Prostate gland (tissue), 2 donors: ENCODE results near the gene ANKMY1. TPM values are rescaled to one million over a fixed set of nuclear protein-coding genes. Genes with fewer than 3 reads are reported as not detected.

Experiments used
- DNase-seq: peaks from one replicate; pipeline ENCODE4 v3.0.0-alpha.2; 2019; ENCODE audit warnings: low spot score
- H3K27ac ChIP-seq, 2 donors: fragments of 200-600 bp; sonication (generic); 2 replicates each; pipeline ENCODE4 v1.5.1; 2017 to 2019
- H3K27me3 ChIP-seq: fragments of 200-600 bp; sonication (generic); replicated peaks from 2 replicates; pipeline ENCODE4 v1.5.1; 2019; ENCODE audit not compliant: insufficient read depth
- H3K36me3 ChIP-seq, 2 donors: fragments of 200-600 bp; sonication (generic); 1 replicate in 1 of 2; 2 replicates in 1 of 2; pipeline versions ENCODE4 v1.5.1 to v1.8.1; 2017 to 2019
- H3K4me1 ChIP-seq: fragments of 200-600 bp; sonication (generic); replicated peaks from 2 replicates; pipeline ENCODE4 v1.5.1; 2019
- H3K4me3 ChIP-seq, 2 donors: fragments of 200-600 bp; sonication (generic); 2 replicates each; pipeline ENCODE4 v1.5.1; 2017 to 2019
- H3K9me3 ChIP-seq: fragments of 200-600 bp; sonication (generic); 2 replicates; pipeline ENCODE4 v1.5.1; 2017
- POLR2A ChIP-seq: fragments of 450-650 bp; IDR thresholded peaks from one replicate; pipeline ENCODE4 v1.6.1; 2016; ENCODE audit warnings: antibody characterized with exemption, mild to moderate bottlenecking
- POLR2AphosphoS5 ChIP-seq: sonication (generic); formaldehyde crosslinking; IDR thresholded peaks from one replicate; pipeline ENCODE4 v1.6.1; 2017; ENCODE audit warnings: antibody characterized with exemption
- WGBS: methylation state at CpG from one replicate; pipeline ENCODE4 v1.1.5; 2018; 5-methylcytosine and 5-hydroxymethylcytosine counted together
- intact Hi-C: fragments of 100-400 bp; cut with DNase I; formaldehyde crosslinking; loops from one replicate; pipeline ENCODE4 v1.14.2; 2022
- total RNA-seq, 2 donors: library from RNA; depleted of rRNA; stranded (reverse); fragments of >200 nt; gene quantifications; one replicate each; pipeline ENCODE4 v1.1.0, GENCODE V29; 2016
- TF ChIP-seq, protein P1 (sequence below), 4 experiments: fragments of 200-600 bp in 2 of 4; fragments of 450-650 bp in 2 of 4; sonication (generic) in 2 of 4; IDR thresholded peaks; 1 replicate in 3 of 4; 2 replicates in 1 of 4; pipeline ENCODE4 v1.5.1; 2016 to 2019; ENCODE audit warnings: antibody characterized with exemption in 4 of 4, mild to moderate bottlenecking in 2 of 4, moderate library complexity in 2 of 4

The ANKMY1 gene
- total RNA-seq, 2 donors from 2014 or later: 22.7 to 31.4 TPM

DNA sequence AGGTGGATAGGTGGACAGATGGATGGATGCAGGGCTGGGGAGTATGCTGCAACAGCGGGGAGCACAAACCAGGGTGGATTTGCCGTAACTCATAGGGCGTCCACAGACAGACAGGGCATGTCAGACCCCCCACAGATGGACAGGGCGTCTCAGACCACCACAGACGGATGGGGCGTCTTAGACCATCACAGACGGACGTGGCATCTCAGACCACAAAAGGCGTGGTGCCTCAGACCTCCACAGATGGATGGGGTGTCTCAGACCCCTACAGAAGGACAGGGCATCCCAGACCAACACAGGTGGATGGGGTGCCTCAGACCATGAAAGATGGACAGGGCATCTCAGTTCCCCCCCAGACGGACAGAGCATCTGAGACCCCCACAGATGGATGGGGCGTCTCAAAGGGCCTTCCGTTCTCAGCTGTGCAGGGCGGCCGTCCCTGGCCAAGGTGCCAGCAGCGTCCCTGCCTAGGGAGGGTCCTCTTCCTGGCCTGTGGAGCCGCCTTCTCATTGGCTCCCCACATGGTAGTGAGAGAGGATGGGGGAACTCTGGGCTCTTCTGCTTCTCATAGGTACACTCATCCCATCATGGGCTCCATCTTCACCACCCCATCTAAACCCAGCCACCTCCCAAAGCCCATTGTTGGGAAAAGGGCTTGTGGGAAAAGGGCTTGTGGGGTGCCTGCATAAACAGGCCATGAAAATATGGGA is 2.1 kb downstream of the ANKMY1 start:
- Histone ChIP-seq H3K36me3 (no peaks in the 10 kb centered on the region), H3K9me3 (no peaks in the 10 kb centered on the region), H3K4me1 (peaks cover 6% of the 10 kb centered on the region), H3K4me3 (no peak overlapping the region), H3K27me3 (no peaks in the 10 kb centered on the region), H3K27ac (no peak overlapping the region)
- no peak for TF ChIP-seq POLR2A
- no peak for TF ChIP-seq POLR2AphosphoS5
- TF ChIP-seq, protein P1, sequence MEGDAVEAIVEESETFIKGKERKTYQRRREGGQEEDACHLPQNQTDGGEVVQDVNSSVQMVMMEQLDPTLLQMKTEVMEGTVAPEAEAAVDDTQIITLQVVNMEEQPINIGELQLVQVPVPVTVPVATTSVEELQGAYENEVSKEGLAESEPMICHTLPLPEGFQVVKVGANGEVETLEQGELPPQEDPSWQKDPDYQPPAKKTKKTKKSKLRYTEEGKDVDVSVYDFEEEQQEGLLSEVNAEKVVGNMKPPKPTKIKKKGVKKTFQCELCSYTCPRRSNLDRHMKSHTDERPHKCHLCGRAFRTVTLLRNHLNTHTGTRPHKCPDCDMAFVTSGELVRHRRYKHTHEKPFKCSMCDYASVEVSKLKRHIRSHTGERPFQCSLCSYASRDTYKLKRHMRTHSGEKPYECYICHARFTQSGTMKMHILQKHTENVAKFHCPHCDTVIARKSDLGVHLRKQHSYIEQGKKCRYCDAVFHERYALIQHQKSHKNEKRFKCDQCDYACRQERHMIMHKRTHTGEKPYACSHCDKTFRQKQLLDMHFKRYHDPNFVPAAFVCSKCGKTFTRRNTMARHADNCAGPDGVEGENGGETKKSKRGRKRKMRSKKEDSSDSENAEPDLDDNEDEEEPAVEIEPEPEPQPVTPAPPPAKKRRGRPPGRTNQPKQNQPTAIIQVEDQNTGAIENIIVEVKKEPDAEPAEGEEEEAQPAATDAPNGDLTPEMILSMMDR (IDR thresholded peaks at IDR 0.05): no peak
- WGBS: 95% methylated on average over 15 of the region's 16 CpGs
- intact Hi-C loops: no loop called here
- DNase-seq: peak; percentile 3

DNA sequence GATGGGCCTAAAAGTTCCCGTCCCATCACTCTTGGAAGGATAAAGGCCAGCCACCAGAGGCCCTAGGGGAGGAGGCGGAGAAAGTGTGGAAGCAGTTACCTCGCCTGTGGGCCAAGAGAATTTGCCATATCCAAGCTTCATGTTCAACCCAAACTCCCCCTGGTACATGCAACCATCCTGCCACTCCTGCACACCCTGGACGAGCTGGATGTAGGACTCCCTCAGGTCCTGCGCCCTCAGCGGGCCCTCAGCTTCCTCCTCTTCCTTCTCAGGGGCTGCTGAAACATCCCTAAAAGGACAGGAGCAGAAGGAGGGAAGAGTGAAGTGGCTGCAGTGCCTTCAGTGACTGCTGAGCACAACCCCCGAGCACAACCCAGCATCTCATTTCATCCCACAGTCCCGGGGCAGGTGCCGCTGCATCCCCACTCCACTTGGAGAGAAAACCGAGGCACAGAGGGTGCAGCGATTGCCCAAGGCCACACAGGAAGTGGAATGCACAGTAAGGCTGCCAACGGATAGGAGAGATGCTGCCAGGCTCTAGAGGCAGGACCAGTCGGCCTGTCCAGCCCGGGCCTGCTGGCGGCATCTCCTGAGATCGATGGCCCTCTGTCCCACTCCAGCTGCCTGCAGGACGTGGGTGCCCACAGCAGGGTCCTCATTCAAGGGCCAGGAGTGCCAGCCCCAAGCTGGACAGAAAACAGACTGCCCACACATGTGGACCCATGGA is 2.9 kb downstream of the ANKMY1 start:
- Histone ChIP-seq H3K27me3 (no peaks in the 10 kb centered on the region), H3K4me1 (peaks cover 6% of the 10 kb centered on the region), H3K9me3 (no peaks in the 10 kb centered on the region), H3K4me3 (no peak overlapping the region), H3K36me3 (no peaks in the 10 kb centered on the region), H3K27ac (no peak overlapping the region)
- whole genome bisulfite sequencing: 91% methylated on average over 17 of the region's 17 CpGs
- intact Hi-C loops: no loop called here
- peak; percentile 2 for DNase-seq
- TF ChIP-seq POLR2A (no peak), POLR2AphosphoS5 (no peak)
- TF ChIP-seq, protein P1 (IDR thresholded peaks at IDR 0.05): no peak

DNA sequence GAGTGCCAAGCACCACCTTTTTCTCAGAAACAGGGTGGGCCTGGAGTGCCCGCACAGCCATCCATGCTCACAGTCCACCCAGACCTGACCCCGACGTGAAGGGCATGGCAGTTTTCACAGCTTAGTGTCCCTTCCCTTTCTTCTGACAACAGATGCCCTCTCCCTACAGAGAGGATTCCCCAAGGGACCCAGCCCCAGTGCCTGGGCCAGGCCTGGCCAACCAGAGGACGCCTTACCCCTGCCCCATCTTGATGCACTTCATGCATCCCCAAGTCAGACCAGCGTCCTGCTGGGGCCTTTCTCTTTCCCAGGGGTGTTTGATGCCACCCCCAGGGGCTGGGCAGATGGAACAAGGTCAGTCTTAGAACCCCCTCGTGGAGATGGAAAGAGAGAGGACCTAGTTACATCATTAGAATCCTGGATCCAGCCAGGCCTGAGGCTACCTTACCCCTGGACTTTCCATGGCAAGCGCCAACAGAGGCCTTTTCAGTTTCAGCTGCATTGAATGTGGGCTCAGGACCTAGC is 3.8 kb downstream of the ANKMY1 start:
- 93% methylated on average over 7 of the region's 7 CpGs for WGBS
- no peak overlapping the region for H3K4me3 ChIP-seq
- peaks cover 6% of the 10 kb centered on the region for H3K4me1 ChIP-seq
- peak; percentile 2 for DNase-seq
- no peak overlapping the region for H3K27ac ChIP-seq
- intact Hi-C loops: no loop called here
- no peaks in the 10 kb centered on the region for H3K9me3 ChIP-seq
- H3K27me3 ChIP-seq: no peaks in the 10 kb centered on the region
- no peaks in the 10 kb centered on the region for H3K36me3 ChIP-seq
- TF ChIP-seq, protein P1 (IDR thresholded peaks at IDR 0.05): no peak
- TF ChIP-seq POLR2AphosphoS5 (no peak), POLR2A (no peak)

DNA sequence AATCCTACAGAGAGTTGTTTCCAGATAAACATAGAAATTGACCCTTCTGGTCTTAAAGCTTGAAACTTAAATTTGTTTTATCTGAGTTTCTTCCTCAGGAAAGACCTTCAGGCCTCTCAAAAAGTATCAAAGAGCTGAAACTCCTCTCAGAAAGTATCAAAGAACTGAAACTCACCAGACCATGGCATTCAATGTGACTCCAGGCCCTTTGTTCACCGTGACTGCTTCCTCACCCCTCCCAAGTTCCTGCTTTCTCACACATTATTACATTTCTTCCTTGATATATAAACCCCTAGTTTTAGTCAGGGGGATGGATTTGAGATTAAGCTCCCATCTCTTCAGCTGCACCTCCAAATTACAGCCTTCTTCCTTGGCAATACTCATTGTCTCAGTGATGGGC is 6.0 kb downstream of the ANKMY1 start:
- peak; percentile 1 for DNase-seq
- H3K27me3 ChIP-seq: no peaks in the 10 kb centered on the region
- WGBS: 0% methylated on average over 1 of the region's 1 CpG
- no peaks in the 10 kb centered on the region for H3K9me3 ChIP-seq
- H3K4me1 ChIP-seq: no peaks in the 10 kb centered on the region
- no peak overlapping the region for H3K27ac ChIP-seq
- TF ChIP-seq, protein P1 (IDR thresholded peaks at IDR 0.05): no peak
- TF ChIP-seq POLR2AphosphoS5 (no peak), POLR2A (no peak)
- intact Hi-C loops: no loop called here
- no peaks in the 10 kb centered on the region for H3K36me3 ChIP-seq
- no peak overlapping the region for H3K4me3 ChIP-seq
